ENCODE data around the gene TM7SF3.
A peak's percentile ranks its signal among the peaks of the same experiment; 100 is the strongest.

Gene TM7SF3

GRCh38 chr12:26940516-26941214 is 73.5 kb downstream of the TM7SF3 start:
- TF ChIP-seq CTCF (IDR thresholded peaks at IDR 0.05; ENCODE audit: low read length, missing control alignments), result no peak
- peak overlapping the region; percentile 94 for H3K4me3 ChIP-seq (replicated peaks; ENCODE audit: low read depth, low read length)
- peak; percentile 51 for DNase-seq (ENCODE audit: low read depth)

- no peak for TF ChIP-seq CTCF (IDR thresholded peaks at IDR 0.05; ENCODE audit: low read length, missing control alignments)
- no peak for DNase-seq (ENCODE audit: low read depth)
- H3K4me3 ChIP-seq (replicated peaks; ENCODE audit: low read depth, low read length), result peak overlapping the region; percentile 94
These were observed 74.2 kb downstream of the TM7SF3 start for GRCh38 chr12:26939953-26940352.

DNA sequence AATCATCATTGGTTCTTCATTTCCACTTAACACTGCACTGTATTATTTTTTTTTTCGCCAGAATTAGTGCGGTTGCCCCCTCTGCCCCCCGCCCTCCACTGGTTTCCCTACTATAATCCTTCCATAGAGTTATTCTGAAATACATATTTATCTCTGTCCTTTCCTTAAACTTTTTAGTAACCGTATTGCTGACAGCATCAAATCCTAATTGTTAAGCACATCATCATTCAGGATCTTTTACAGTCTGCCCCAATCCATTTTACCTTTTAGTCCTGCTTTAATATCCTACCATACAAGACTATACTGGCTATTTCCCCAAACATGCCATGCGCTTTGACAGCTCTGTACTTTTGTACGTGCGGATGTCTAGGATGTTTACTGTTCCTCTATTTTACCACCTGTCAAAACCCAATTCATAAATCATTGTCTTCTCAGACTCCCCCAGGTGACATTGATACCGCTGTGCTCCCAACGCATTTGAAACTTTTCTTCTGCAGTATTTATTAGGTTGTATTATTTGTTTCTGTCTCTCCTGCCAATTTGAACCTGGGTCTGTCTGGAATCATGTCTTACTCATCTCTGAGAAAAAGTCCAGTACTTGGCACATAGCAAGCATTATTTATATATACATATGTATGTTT is 74.9 kb downstream of the TM7SF3 start:
- peak overlapping the region; percentile 94 for H3K4me3 ChIP-seq (replicated peaks; ENCODE audit: low read depth, low read length)
- TF ChIP-seq CTCF (IDR thresholded peaks at IDR 0.05; ENCODE audit: low read length, missing control alignments), result no peak
- DNase-seq (ENCODE audit: low read depth), result no peak

GRCh38 chr12:26938701-26939062 is 75.5 kb downstream of the TM7SF3 start:
- DNase-seq (ENCODE audit: low read depth), result no peak
- no peak for TF ChIP-seq CTCF (IDR thresholded peaks at IDR 0.05; ENCODE audit: low read length, missing control alignments)
- H3K4me3 ChIP-seq (replicated peaks; ENCODE audit: low read depth, low read length), result peak overlapping the region; percentile 94

GRCh38 chr12:26937863-26938700 is 76.1 kb downstream of the TM7SF3 start, which contains the start of the genes FGFR1OP2 and INTS13:
Gene FGFR1OP2 (plus strand): TSS chr12:26938470. CDS start chr12:26954159, 15,689 bp downstream.
Gene INTS13 (minus strand): TSS chr12:26937981. CDS start chr12:26936803, 1,178 bp downstream.
- peak within 1 kb of the TSS; percentile 94 for H3K4me3 ChIP-seq (replicated peaks; ENCODE audit: low read depth, low read length)
- DNase-seq (ENCODE audit: low read depth), result peak; percentile 99
- no peak for TF ChIP-seq CTCF (IDR thresholded peaks at IDR 0.05; ENCODE audit: low read length, missing control alignments)

DNA sequence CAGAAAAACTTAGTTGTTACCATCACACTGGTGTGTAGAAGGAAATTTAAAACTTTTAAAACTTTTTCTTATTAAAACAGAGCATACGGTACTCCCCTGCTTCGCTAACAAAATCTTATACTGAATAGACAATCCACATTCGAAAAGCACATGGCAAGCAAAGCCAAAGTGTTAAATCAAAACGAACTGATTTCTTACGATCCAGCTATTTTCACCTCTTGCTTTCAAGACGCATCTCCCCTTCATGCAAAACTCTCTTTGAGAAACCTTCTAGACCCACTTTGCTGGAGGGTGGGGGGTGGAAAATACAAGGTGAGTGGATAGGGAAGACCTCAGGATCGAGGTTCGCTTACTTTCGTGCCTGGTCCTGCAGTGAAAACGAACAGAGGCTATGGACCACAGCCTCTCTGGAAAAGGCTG is 76.7 kb downstream of the TM7SF3 start:
- no peak for DNase-seq (ENCODE audit: low read depth)
- peak overlapping the region; percentile 94 for H3K4me3 ChIP-seq (replicated peaks; ENCODE audit: low read depth, low read length)
- TF ChIP-seq CTCF (IDR thresholded peaks at IDR 0.05; ENCODE audit: low read length, missing control alignments), result no peak

Measured in fibroblast of pulmonary artery (primary cell).